ENCODE measurements around the gene LRPAP1. TPM values are rescaled to one million over a fixed set of nuclear protein-coding genes. Genes with fewer than 3 reads are reported as not detected.

Gene LRPAP1
- polyA plus RNA-seq, 5 donors = 87.6 to 128 (median 101) TPM

DNA sequence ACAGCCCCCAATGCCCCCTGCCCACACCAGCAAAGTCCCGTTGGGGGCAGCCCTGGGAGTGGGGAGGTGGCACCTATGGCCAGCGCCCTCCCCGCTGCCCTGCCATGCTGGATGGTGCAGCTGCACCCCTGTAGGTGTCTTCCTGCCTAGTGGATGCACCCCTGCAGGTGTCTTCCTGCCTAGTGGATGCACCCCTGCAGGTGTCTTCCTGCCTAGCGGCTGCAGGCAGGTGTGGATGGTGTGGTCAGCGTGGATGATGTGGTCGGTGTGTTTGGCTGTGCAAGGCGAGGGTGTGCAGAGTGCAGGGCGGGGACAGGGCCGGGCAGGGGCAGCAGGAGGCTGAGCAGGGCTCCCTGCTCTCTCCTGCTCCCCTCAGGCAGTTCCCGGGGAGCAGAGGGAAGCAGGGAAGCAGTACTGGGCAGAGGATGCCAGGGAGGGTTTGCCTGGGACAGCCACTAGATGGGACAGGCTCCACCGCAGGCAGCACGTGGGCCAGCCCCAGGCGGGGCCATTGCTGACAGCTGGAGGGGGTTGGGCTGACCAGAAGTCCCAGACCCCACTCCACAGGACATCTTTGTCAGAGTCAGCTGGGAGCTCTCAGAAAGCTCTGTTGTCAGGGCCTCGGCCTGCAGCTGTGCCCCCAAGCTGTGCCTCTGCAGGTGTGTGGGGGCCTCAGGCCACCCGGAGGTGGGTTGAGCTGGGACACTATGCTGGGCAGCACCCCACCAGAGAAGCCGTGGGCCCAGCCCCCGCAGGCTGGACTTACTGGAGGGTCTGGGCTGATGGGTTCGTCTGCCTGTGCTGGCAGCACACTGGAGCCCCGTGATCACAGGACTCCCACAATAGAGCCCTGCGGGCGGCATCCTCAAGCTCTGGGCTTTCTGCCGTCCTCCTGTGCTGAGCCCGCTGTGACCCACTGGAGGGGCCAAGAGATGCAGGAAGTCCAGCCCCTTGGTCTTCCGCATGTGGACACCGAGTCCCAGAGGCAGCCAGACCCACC, 45.4 kb downstream of the LRPAP1 start:
- no peak for DNase-seq

DNA sequence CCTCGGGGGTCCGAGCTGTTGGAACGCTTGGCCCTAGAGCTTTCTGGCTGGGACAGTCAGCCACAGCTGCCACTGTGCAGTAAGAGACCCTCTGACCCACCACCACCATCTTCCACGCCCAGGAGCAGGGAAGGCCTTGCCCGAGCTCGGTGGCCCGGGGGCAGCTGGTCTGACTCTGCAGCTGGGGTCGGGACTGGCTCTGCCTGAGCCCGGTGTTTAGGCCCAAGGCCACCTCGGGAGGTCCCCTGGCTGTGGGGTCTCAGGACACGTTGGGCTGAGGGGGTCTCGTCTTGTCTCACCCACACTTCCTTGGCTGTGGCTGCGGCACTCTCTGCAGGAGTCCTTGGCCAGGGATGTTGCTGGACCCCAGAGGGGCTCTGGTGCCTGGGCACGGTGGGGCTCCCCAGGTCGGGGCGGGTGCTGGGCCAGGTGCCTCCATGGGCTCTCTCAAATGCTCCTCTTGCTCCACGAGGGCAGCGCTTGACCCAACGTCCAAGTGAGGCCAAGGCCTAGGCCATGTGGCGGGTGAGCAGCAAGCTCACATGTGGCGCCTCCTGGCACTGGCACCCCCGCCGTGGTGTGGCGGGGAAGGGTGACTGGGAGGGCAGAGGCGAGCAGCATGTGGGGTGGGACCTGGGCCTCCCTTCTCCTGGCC, 46.2 kb downstream of the LRPAP1 start:
- DNase-seq = no peak

DNA sequence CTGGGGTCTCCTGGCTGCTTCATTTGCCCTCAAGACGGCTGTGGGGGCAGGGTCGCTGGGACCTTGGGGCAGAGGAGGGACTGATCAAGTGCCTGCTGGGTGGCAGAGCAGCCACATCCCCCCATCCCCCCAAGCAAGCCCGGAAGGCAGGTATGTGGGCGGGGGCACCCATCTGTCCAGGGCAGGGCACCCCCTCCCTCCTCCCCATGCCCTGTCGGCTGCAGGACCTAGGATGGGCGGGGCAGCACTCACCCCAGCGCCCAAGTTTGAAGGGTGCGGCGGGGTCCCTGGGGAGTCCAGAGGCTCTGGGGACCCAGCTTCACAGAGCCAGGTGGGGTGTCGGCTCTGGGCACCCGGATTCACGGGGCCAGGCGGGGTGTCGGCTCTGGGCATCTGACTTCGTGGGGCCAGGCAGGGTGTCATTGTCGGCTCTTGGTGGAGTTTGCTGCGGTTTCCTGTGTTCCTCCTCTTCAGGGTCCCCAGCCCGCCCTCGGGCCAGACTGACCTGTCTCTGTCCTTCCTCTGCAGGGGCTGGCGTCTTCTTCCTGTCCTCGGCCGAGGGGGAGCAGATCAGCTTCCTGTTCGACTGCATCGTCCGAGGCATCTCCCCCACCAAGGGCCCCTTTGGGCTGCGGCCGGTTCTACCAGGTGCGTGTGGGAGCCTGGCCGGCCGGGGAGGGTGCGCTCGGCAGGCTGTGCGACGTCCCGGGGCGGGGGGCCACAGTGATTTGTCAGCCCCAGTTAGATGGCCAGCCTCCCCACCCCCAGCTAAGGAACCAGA, 47.0 kb downstream of the LRPAP1 start:
- DNase-seq = no peak

DNA sequence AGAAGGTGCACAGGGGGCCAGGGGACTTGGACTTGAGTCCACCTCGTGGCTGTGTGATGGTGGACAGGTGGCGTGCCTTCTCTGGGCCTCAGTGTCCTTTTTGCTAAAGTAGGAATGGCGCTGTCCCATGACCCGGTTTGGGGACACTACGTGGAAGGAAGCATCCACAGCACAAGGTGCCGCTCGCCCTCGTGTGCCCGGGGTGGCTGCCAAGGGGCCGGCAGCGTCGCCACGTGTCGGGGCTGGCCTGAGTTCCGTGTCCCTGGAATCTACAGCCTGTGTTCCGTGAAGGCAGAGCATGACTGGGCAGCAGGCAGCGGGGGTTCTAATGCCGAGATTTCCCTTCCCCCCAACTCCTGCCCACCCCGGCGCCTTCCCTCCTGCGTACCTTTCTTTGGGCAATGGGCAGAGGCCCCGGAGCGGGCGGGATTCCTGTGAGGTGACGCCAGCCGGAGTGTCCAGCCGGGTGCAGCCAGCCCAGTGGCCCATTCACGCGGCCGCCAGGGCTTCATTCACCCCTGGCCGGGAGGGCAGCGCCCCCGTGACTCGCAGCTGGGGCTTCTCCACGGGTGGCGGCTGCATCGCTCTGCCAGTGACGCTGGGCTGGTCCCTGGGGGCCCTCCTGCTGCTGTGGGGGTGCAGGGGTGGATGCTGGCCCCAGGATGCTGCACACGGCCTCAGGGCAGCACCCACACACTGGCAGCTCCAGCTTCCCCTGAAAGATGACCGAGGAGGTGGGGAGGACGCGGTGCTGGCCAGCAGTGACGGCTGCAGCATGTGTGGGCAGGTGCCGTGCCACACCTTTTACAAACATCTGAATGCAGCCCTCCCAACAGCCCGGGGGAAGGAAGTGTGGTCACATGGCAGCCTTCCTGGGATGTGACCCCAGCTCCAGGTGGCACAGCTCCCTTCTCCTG, 47.9 kb downstream of the LRPAP1 start:
- DNase-seq = no peak

DNA sequence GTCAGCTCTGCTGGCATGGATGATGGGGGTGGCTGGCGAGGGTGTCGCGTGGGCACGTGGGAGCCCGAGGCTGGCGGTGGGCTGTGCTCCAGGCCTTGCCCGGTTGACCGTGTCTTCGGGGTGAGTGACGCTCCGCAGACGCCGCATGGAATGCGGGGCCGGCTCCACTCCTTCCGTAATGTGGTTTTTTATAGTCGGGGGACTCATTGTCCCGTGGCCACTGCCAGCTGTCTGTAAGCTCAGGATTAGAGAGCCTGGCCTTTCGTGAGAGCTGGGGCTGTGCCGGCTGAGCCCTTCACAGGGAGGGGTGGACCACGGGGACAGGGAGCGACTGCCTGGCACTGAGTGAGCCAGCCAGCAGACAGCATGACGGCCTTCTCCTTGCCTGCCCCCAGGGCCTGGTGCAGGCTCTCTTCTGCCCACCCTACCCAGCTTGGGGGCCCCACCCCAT, 48.7 kb downstream of the LRPAP1 start:
- no peak for DNase-seq

DNA sequence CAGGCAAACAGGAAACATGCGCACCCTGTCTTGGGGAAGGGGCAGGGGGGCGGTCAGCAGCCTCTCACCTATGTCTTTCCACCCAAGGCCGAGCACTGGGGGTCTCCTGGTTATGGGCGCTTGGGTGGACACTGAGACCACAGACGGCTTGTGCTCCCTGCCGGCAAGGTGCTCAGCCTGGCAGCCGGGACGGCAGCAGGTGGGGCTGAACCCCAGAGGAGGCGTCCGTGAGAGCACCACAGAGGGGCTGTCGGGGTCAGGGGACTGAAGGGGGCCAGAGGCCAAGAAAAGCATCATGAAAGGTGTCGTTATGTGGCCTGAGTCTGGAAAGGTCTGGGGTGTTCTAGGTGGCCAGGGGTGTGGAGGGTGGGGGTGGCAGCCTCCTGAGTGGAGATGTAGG, 49.5 kb downstream of the LRPAP1 start:
- no peak for DNase-seq

DNA sequence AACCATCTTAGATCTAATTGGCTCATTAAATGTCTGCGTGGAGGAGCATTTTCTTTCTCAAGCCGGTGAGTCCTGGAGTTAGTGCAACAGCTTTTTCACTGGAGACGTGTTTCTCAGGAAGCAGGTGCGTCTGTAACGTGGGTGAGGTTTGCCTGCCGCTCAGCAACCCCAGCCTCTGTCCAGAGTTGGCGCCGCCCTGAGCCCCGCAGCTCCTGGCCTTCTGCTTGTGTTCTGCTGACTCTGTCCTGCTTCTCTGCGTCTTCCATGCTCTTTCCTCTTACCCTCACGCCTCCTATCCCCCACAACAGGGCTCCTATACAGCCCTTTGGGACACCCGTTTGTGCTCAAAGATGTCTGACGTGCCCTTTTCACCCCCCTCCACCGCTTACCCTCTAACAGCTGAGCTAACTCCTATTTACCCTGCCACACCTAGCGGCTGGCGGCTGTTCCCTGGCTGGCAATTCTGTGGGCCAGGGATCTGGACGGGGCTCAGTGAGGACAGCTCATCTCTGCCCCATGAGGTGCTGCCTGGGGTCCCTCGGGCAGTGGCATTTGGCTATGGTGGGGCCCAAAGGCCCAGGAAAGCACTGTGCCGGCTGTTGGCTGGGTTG, 50.3 kb downstream of the LRPAP1 start:
- DNase-seq = no peak

DNA sequence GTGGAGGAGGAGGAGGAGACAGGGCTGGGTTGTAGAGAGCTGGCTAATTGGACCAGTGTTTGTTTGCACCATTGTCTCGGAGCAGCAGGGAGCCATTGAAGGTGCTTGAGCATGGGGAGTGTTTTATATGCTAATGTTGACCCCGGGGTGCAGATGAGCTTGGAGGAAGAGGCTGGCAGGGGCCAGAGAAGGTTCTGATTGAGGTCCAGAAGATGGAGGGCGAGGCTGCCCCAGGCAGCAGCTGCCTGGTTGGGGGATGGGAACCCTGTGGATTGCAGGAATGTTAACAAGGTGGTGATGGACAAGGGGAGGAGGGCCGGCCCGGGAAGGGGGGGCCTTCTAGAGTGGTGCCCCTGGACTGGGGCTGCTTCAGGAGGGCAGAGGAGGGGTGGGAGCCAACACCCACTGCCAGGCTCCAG, 51.1 kb downstream of the LRPAP1 start:
- DNase-seq = no peak

DNA sequence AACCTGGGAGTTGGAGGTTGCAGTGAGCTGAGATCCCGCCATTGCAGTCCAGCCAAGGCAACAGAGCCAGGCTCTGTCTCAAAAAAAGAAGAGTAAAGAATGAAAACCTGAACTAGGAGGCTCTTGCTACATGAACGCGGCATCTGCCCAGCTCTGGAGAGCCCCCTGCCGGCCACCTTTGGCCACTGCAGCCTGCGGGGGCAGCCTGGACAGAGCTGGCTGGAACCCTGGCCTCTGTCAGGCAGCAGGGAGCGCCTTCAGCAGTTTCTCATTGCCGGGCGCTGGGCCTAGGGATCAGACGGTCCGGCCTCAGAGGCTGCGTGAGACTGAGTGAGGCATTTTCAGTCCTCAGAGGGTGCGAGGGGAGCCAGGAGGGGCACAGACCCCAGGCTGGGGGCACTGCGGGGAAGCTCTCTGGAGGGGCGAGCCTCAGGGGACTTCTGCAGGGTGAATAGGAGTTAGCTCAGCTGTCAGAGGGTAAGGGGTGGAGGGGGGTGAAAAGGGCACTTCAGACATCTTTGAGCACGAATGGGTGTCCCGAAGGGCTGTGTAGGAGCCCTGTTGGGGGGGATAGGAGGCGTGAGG, 51.6 kb downstream of the LRPAP1 start:
- peak; percentile 66 to 77 for DNase-seq

DNA sequence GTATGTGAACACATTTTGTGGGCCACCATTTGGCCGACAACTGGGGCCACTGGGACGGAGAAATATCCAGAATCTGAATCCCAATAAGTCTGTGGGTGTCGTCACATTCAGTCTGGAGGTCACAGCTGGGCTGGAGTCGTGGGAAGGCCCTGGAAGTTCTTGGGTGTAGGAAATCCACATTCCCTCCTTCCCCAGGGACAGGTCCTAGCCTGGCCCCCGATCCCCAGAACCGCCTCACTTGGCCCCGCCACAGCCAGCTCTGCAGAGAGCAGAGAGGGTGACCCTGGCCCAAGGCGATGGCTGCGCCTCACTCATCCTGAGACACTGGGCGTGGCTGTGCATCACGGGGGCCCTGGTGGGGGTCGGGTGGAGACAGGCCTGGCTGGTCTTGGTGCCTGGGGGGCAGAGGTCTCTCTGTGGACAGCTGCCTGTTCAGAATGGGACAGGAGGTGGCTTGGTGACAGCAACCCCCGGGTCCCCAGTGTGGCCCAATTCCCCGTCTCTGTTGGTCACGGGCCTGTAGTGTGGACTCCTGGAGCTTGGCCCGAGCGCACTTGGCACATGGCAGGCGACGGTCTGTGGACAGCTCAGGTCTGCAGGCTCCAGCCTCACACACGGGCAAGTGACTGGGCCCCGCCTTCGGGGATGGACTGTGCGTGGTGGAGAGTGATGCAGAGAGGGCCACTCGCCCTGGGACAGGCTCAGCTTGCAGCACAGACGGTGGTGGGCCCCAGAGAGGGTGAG, 52.7 kb downstream of the LRPAP1 start:
- DNase-seq = no peak

DNA sequence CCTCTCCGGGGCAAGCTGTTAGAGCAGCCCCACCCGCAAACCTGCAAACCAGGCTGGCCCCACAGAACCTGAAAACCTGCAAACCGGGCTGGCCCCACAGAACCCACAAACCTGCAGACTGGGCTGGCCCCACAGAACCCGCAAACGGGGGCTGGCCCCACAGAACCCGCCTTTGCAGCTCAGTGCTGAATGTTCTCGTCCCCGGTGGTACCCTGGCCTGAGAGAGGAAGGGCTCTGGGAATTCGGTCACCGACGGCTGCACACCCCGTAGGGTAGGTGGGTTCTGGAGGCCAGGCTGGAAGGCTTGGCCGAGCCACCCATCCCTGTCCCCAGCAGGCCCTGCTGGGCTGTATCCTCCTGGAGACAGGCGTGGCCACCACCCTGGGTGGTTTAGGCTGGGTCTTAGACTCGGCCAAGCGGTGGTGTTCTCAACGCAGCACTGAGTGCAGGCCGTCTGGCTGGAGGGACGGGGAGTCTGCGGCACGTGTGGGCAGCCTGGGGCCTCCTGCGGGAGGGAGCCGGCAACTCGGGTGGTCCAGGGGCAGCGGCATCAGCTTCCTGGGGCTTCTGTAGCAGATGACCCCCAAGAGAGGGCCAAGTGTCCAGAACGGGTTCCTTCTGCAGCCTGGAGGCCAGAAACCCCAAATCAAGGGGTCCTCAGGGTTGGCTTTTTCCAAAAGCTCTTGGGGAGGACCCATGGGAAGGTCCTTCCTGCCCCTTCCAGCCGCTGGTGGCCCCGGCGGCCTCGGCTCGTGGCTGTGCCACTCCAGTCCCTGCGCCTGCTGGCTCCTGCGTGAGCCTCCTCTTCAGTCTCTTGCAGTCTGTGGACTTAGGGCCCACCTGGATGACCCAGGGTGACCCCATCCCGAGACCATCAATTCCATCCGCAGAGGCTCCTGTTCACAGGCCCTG, 53.5 kb downstream of the LRPAP1 start:
- DNase-seq = no peak

DNA sequence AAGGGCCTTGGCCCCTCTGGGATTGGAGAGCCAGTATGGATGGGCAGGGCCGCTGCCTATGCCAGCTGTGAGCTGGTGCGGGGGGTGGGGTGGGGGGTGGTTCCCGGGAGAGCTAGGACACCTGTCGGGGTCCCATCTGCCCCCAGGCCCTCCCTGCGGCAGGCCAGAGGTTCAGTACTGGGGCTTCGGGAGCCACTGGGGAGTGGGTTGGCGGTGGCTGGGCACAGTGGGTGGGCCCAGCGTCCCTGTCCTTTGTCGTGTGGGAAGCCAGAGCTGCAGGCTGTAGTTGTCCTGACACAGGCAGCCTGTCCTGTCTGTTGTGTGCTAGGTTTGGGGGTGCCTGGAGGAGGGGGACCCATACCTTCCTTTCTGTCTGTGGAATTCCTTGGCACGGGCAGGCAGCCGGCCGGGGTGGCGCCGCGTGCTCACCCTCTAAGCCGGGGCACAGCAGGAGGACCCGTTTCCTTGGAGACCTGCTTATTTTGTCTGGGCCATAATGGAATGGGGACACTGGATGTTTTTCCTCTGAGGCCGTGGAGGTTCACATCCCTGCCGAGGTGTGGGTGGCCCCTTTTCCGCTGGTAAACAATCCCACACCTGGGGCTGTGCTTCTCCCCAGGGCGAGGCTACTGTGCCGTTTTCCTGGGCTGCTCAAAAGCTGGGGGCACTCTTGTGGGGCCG, 54.3 kb downstream of the LRPAP1 start:
- no peak for DNase-seq

DNA sequence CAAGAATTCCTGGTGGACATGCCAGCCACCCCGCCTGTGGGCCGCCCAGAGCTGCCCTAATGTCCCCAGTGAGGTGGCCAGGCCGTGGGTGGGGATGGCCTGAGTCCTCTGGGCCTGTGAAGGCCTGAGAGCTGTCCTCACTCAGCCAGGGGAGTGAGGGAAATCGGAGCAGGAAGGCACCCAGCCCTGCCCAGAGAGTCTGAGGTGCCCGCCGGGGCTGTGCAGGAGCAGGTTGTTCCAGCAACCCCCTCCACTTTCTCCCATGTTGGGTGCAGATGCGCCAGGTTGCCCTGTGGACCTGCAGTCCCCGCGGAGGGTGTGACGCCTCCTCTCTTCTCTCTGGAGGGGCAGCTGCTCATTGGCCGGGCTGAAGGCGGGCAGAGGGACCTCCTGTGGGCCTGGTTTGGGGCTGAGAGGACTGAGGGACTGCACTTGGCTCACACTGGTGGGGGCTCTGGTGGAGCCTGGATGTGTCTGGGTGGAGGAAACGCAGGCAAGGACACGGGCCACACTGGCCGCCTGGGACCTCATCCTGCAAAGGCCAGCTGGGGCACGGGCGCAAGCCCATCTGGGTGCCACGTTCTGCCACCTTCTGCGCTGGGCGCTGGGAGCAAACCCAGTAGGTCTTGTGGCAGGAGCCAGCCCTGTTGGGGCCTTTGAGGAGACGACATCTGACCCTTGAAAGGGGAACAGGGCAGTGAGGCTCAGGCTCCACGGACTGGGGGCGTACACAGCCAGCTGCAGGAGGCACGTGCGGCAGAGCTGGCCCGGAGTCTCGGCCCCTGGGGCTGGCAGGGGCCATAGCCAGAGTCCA, 55.1 kb downstream of the LRPAP1 start:
- DNase-seq = no peak

DNA sequence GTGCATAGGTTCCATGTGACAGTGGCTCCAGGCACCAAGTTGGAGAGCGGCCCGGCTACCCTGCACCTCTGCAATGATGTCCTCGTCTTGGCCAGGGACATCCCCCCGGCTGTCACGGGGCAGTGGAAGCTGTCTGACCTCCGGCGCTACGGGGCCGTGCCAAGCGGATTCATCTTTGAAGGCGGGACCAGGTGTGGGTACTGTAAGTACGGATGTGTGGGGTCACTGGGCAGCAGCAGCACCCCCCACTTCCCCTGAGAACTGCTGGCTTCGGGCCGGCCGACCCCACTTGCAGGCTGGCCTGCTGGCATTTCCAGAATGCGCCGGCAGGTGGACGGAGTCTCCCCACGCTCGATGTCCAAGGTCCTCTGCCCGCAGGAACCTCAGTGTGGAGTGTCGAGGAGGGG, 55.9 kb downstream of the LRPAP1 start:
- DNase-seq = no peak

DNA sequence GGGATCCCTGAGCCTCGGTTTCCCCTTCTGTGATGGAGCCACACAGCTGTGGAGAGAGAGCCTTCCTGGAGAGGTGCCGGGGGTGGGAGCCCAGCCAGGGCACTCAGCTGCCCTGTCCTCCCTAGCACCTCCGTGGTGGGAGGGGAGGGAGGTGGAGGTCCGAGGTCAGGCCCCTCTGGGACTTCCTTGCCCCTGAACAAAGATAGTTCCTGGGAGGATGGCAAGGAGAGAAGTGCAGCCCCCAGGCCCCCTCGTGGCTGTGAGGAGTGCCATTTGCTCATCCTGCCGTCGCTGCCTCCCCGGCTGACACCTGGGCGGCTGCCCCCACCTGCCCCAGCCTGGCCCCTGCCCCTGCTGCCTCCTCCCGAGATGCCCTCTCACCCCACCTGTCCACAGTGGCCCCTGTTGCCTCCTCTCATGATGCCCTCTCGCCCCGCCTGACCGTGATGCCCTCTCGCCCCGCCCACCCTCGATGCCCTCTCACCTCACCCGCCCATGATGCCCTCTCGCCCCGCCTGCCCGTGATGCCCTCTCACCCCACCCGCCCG, 56.4 kb downstream of the LRPAP1 start:
- no peak for DNase-seq

DNA sequence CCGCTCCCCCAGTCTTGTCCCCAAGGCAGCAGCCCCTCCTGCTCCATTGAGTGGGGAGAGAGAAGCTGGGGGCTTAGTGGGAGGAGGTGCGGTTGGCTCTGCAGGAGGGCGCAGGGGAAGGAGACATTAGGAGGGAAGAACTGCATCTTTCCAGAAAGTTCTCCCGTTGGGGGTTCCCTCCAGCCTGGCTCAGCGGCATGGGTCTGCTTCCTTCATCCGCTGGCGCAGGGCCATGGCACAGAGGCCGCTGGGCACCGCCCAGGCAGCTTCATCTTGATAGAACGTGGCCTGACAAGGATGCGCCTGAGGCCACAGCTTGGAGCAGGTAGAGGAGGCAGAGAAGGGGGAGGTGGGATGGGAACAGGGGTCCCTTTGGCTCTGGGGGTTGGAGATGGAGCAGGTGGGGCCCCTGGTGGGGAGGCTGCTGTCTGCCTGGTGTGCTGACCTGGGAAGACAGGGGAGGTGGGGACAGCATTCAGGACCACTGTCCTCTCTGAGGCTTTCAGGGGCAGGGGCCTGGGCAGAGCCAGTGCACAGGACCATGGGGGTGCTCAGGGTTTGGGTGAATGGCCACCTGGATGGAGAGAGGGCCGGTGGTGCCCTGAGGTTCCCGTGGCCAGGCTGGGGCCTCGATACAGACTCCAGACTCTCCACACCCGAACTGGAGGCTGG, 57.0 kb downstream of the LRPAP1 start:
- DNase-seq = no peak
